ENCODE results near the gene HPCAL1.

The HPCAL1 gene

DNA sequence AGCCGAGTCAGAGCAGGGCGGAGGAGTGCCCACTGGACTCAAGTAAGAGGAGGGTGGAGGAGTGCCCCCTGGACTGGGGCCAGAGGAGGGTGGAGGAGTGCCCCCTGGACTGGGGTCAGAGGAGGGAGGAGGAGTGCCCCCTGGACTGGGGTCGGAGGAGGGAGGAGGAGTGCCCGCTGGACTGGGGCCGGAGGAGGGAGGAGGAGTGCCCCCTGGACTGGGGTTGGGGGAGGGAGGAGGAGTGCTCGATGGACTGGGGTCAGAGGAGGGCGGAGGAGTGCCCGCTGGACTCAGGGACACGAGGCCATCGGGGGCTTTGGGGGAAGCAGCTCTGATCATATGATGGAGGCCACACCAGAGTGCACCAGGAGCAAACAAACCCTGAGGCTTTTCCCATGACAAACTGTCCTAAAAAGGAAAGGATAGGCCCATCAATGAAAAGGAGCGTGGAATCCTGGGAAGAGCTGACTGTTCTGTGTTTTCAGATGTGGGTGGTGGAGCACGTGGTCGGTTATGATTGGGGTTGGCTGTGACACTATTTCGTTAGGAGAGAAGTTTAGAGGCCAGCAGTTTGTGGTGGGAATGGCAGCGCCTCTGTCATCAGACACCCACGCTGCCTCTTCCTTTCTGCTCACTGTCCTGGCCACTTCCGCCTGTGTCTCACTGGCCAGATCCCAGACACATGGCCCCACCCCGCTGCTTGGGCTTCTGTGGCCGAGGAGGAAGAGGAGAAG lies 24.5 kb upstream of the HPCAL1 start:
- TF ChIP-seq EP300 (IDR thresholded peaks at IDR 0.05; ENCODE audit: borderline replicate concordance) (no peak), RAD21 (IDR thresholded peaks at IDR 0.05; ENCODE audit: low read depth) (no peak), FOXM1 (IDR thresholded peaks at IDR 0.05; ENCODE audit: borderline replicate concordance, low read depth) (no peak), TAF1 (IDR thresholded peaks at IDR 0.05; ENCODE audit: low read depth) (no peak), CREB1 (IDR thresholded peaks at IDR 0.05; ENCODE audit: low read depth) (no peak), CEBPB (IDR thresholded peaks at IDR 0.05) (no peak), EGR1 (IDR thresholded peaks at IDR 0.05) (no peak), TCF12 (IDR thresholded peaks at IDR 0.05; ENCODE audit: low read depth) (no peak), YY1 (IDR thresholded peaks at IDR 0.05; ENCODE audit: low read depth) (no peak), NFIC (IDR thresholded peaks at IDR 0.05) (no peak), ZBTB7A (IDR thresholded peaks at IDR 0.05; ENCODE audit: low read depth) (no peak), TEAD4 (IDR thresholded peaks at IDR 0.05) (no peak)
- TF ChIP-seq, protein P1, sequence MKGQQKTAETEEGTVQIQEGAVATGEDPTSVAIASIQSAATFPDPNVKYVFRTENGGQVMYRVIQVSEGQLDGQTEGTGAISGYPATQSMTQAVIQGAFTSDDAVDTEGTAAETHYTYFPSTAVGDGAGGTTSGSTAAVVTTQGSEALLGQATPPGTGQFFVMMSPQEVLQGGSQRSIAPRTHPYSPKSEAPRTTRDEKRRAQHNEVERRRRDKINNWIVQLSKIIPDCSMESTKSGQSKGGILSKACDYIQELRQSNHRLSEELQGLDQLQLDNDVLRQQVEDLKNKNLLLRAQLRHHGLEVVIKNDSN (IDR thresholded peaks at IDR 0.05), result no peak
- TF ChIP-seq, protein P2, sequence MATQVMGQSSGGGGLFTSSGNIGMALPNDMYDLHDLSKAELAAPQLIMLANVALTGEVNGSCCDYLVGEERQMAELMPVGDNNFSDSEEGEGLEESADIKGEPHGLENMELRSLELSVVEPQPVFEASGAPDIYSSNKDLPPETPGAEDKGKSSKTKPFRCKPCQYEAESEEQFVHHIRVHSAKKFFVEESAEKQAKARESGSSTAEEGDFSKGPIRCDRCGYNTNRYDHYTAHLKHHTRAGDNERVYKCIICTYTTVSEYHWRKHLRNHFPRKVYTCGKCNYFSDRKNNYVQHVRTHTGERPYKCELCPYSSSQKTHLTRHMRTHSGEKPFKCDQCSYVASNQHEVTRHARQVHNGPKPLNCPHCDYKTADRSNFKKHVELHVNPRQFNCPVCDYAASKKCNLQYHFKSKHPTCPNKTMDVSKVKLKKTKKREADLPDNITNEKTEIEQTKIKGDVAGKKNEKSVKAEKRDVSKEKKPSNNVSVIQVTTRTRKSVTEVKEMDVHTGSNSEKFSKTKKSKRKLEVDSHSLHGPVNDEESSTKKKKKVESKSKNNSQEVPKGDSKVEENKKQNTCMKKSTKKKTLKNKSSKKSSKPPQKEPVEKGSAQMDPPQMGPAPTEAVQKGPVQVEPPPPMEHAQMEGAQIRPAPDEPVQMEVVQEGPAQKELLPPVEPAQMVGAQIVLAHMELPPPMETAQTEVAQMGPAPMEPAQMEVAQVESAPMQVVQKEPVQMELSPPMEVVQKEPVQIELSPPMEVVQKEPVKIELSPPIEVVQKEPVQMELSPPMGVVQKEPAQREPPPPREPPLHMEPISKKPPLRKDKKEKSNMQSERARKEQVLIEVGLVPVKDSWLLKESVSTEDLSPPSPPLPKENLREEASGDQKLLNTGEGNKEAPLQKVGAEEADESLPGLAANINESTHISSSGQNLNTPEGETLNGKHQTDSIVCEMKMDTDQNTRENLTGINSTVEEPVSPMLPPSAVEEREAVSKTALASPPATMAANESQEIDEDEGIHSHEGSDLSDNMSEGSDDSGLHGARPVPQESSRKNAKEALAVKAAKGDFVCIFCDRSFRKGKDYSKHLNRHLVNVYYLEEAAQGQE (IDR thresholded peaks at IDR 0.05; ENCODE audit: low read depth), result no peak
- TF ChIP-seq, protein P3, sequence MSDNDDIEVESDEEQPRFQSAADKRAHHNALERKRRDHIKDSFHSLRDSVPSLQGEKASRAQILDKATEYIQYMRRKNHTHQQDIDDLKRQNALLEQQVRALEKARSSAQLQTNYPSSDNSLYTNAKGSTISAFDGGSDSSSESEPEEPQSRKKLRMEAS (IDR thresholded peaks at IDR 0.05), result no peak

DNA sequence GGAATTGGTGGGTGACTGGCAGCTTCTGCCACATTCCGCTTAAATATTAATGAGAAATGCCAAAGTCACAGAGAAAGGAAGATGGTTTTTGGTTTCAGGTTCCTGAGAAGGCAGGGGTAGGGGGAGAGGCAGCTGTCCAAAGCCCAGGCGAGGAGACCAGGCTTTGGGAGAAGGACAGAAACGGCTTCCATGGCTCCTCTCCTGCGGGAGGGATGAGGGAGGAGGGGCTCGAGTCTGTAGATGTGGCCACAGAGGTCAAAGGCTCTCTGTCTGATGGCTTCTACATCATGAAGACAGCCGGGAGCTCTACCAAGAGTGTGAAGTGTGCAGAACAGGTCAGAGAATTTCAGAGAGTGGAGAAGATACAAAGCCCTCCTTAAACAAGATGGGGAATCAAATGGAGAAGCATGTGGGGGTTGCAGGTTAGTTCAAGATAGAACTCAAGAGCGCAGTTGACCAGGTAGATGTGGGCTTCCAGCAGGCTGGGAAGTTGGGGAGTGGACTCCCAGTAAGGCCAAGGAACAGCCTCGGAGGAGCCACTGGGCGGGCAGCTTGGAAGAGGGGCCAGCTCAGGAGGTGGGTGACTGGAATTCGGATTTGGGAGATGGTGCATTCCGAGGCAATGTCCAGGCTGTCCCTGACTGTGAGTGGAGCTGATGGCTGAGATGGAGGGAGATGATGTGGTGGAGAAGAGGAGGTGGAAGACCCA lies 23.8 kb upstream of the HPCAL1 start:
- no peak for TF ChIP-seq TEAD4 (IDR thresholded peaks at IDR 0.05)
- TF ChIP-seq FOXM1 (IDR thresholded peaks at IDR 0.05; ENCODE audit: borderline replicate concordance, low read depth), result no peak
- TF ChIP-seq TCF12 (IDR thresholded peaks at IDR 0.05; ENCODE audit: low read depth), result no peak
- TF ChIP-seq EP300 (IDR thresholded peaks at IDR 0.05; ENCODE audit: borderline replicate concordance), result no peak
- TF ChIP-seq RAD21 (IDR thresholded peaks at IDR 0.05; ENCODE audit: low read depth), result no peak
- TF ChIP-seq CEBPB (IDR thresholded peaks at IDR 0.05), result no peak
- TF ChIP-seq YY1 (IDR thresholded peaks at IDR 0.05; ENCODE audit: low read depth), result no peak
- no peak for TF ChIP-seq NFIC (IDR thresholded peaks at IDR 0.05)
- TF ChIP-seq, protein P1 (IDR thresholded peaks at IDR 0.05), result no peak
- TF ChIP-seq, protein P2 (IDR thresholded peaks at IDR 0.05; ENCODE audit: low read depth), result no peak
- no peak for TF ChIP-seq CREB1 (IDR thresholded peaks at IDR 0.05; ENCODE audit: low read depth)
- no peak for TF ChIP-seq TAF1 (IDR thresholded peaks at IDR 0.05; ENCODE audit: low read depth)

- TF ChIP-seq CREB1 (IDR thresholded peaks at IDR 0.05; ENCODE audit: low read depth), result no peak
- no peak for TF ChIP-seq RAD21 (IDR thresholded peaks at IDR 0.05; ENCODE audit: low read depth)
- TF ChIP-seq EGR1 (IDR thresholded peaks at IDR 0.05), result no peak
- TF ChIP-seq YY1 (IDR thresholded peaks at IDR 0.05; ENCODE audit: low read depth), result no peak
- TF ChIP-seq TEAD4 (IDR thresholded peaks at IDR 0.05), result no peak
- no peak for TF ChIP-seq FOXM1 (IDR thresholded peaks at IDR 0.05; ENCODE audit: borderline replicate concordance, low read depth)
- no peak for TF ChIP-seq CEBPB (IDR thresholded peaks at IDR 0.05)
- no peak for TF ChIP-seq TAF1 (IDR thresholded peaks at IDR 0.05; ENCODE audit: low read depth)
- TF ChIP-seq NFIC (IDR thresholded peaks at IDR 0.05), result no peak
- TF ChIP-seq, protein P3 (IDR thresholded peaks at IDR 0.05), result no peak
- TF ChIP-seq, protein P2 (IDR thresholded peaks at IDR 0.05; ENCODE audit: low read depth), result no peak
- no peak for TF ChIP-seq EP300 (IDR thresholded peaks at IDR 0.05; ENCODE audit: borderline replicate concordance)
- TF ChIP-seq, protein P1 (IDR thresholded peaks at IDR 0.05), result no peak
- no peak for TF ChIP-seq ZBTB7A (IDR thresholded peaks at IDR 0.05; ENCODE audit: low read depth)
- no peak for TF ChIP-seq TCF12 (IDR thresholded peaks at IDR 0.05; ENCODE audit: low read depth)
These were observed 23.2 kb upstream of the HPCAL1 start for GRCh38 chr2:10279472-10279870.
